ENCODE results near the gene ATP2C2. TPM values are rescaled to one million over a fixed set of nuclear protein-coding genes. Genes with fewer than 3 reads are reported as not detected.

ATP2C2 gene
- polyA plus RNA-seq, 1 donor (not counting 4 experiments of a cell fraction or from before 2014, with no cell fraction given), result 0.96 TPM

- no peak for DNase-seq (ENCODE audit: low read depth, low spot score)
- Histone ChIP-seq H3K27me3 (ENCODE audit: control insufficient read depth, extremely low read depth, insufficient read depth, low read length) (peaks cover 10% of the 10 kb centered on the region), H3K79me2 (ENCODE audit: control insufficient read depth, insufficient read depth, low read length) (no peaks in the 10 kb centered on the region), H3K4me2 (ENCODE audit: control insufficient read depth, extremely low read depth, insufficient read depth, low read depth, low read length) (no peak overlapping the region), H3K9me1 (ENCODE audit: control insufficient read depth, extremely low read depth, insufficient read depth, low read length) (no peaks in the 10 kb centered on the region), H3K27ac (ENCODE audit: control insufficient read depth, insufficient read depth, low read length) (no peak overlapping the region), H3K9ac (ENCODE audit: control insufficient read depth, extremely low read depth, insufficient read depth, low read length) (no peak overlapping the region), H2AFZ (ENCODE audit: control insufficient read depth, low read length) (no peak overlapping the region), H4K20me1 (ENCODE audit: control insufficient read depth, extremely low read depth, insufficient read depth, low read length) (no peaks in the 10 kb centered on the region), H3K9me3 (ENCODE audit: control insufficient read depth, low read depth, low read length) (no peaks in the 10 kb centered on the region), H3K36me3 (ENCODE audit: control insufficient read depth in 2 of 2, extremely low read depth in 1 of 2, insufficient read depth in 2 of 2, low read length in 2 of 2) (no peaks in the 10 kb centered on the region), H3K4me3 (ENCODE audit: control insufficient read depth in 2 of 3, extremely low read depth in 1 of 3, insufficient read depth in 2 of 3, low read depth in 1 of 3, low read length in 3 of 3) (no peak overlapping the region), H3K4me1 (ENCODE audit: control insufficient read depth, extremely low read depth, insufficient read depth, low read length) (no peaks in the 10 kb centered on the region)
- dilution Hi-C loops (cut with MboI; ENCODE audit: extremely low pct_ligation_motif_present, low sequenced_read_pairs), result no loop called here
- no peak for TF ChIP-seq EZH2 (IDR thresholded peaks at IDR 0.05; ENCODE audit: low read length)
- TF ChIP-seq, protein P1, sequence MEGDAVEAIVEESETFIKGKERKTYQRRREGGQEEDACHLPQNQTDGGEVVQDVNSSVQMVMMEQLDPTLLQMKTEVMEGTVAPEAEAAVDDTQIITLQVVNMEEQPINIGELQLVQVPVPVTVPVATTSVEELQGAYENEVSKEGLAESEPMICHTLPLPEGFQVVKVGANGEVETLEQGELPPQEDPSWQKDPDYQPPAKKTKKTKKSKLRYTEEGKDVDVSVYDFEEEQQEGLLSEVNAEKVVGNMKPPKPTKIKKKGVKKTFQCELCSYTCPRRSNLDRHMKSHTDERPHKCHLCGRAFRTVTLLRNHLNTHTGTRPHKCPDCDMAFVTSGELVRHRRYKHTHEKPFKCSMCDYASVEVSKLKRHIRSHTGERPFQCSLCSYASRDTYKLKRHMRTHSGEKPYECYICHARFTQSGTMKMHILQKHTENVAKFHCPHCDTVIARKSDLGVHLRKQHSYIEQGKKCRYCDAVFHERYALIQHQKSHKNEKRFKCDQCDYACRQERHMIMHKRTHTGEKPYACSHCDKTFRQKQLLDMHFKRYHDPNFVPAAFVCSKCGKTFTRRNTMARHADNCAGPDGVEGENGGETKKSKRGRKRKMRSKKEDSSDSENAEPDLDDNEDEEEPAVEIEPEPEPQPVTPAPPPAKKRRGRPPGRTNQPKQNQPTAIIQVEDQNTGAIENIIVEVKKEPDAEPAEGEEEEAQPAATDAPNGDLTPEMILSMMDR (optimal IDR thresholded peaks at IDR 0.05 in 1 of 3, IDR thresholded peaks at IDR 0.05 in 1 of 3, conservative IDR thresholded peaks at IDR 0.05 in 1 of 3; ENCODE audit: extremely low read depth in 1 of 3, insufficient read depth in 2 of 3, low read length in 3 of 3), result no peak
- no peak for FAIRE-seq
Observed at GRCh38 chr16:84412262-84412661, 43.9 kb downstream of the ATP2C2 start.

DNA sequence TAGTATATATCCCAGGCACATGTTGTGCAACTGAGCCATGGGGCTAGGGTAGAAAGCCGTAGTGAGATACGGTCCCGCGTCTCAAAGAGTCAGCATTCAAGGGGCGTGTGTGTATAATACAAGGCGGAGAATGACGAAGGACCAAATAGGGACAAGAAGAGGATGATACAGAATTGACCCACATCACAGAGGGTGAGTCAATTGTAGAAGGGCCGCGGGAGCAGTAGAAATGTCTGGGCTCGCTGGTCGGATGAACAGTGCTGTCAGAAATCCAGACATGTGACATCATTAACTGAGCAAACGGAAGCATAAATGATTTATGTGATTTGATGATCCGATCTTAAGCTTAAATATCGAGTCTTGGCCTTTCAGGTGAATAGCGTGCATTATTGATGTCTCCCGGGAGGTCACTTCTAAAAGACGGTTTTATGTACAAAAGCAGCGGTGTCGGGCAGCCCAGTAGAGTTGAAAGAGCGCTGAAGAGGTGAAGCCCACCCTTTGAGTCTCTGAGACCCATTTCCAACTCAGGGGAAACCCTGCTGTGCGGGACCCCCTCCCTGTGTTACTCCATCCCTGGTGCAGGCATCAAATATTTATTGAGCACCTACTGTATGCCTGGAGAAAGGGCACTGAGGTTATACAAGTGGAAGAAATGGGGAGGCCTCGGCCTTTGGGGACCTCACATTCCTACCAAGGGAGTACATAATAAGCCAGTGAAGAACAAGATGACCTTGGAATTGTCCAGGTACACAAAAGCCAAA lies 45.1 kb downstream of the ATP2C2 start:
- dilution Hi-C loops (cut with MboI; ENCODE audit: extremely low pct_ligation_motif_present, low sequenced_read_pairs), result no loop called here
- Histone ChIP-seq H3K9me1 (ENCODE audit: control insufficient read depth, extremely low read depth, insufficient read depth, low read length) (no peaks in the 10 kb centered on the region), H3K79me2 (ENCODE audit: control insufficient read depth, insufficient read depth, low read length) (no peaks in the 10 kb centered on the region), H3K27me3 (ENCODE audit: control insufficient read depth, extremely low read depth, insufficient read depth, low read length) (no peaks in the 10 kb centered on the region), H3K4me1 (ENCODE audit: control insufficient read depth, extremely low read depth, insufficient read depth, low read length) (no peaks in the 10 kb centered on the region), H4K20me1 (ENCODE audit: control insufficient read depth, extremely low read depth, insufficient read depth, low read length) (no peaks in the 10 kb centered on the region), H3K27ac (ENCODE audit: control insufficient read depth, insufficient read depth, low read length) (no peak overlapping the region), H3K9ac (ENCODE audit: control insufficient read depth, extremely low read depth, insufficient read depth, low read length) (no peak overlapping the region), H3K36me3 (ENCODE audit: control insufficient read depth in 2 of 2, extremely low read depth in 1 of 2, insufficient read depth in 2 of 2, low read length in 2 of 2) (no peaks in the 10 kb centered on the region), H3K9me3 (ENCODE audit: control insufficient read depth, low read depth, low read length) (no peaks in the 10 kb centered on the region), H2AFZ (ENCODE audit: control insufficient read depth, low read length) (no peak overlapping the region), H3K4me2 (ENCODE audit: control insufficient read depth, extremely low read depth, insufficient read depth, low read depth, low read length) (no peak overlapping the region), H3K4me3 (ENCODE audit: control insufficient read depth in 2 of 3, extremely low read depth in 1 of 3, insufficient read depth in 2 of 3, low read depth in 1 of 3, low read length in 3 of 3) (no peak overlapping the region)
- no peak for FAIRE-seq
- DNase-seq (ENCODE audit: low read depth, low spot score), result no peak
- TF ChIP-seq EZH2 (IDR thresholded peaks at IDR 0.05; ENCODE audit: low read length), result no peak
- TF ChIP-seq, protein P1 (optimal IDR thresholded peaks at IDR 0.05 in 1 of 3, IDR thresholded peaks at IDR 0.05 in 1 of 3, conservative IDR thresholded peaks at IDR 0.05 in 1 of 3; ENCODE audit: extremely low read depth in 1 of 3, insufficient read depth in 2 of 3, low read length in 3 of 3), result no peak
